HuH-7.5 (cell line): ENCODE results near the gene LNPEP.
"Not testable (repeated sequence)": the region's sequence is repeated elsewhere in the genome, so short reads cannot be mapped to it uniquely, and the experiment has no call there.

ENCODE experiments used
- DNase-seq: peaks from one replicate; pipeline ENCODE4 v3.0.0; 2011; ENCODE audit warnings: low spot score

Gene LNPEP

DNA sequence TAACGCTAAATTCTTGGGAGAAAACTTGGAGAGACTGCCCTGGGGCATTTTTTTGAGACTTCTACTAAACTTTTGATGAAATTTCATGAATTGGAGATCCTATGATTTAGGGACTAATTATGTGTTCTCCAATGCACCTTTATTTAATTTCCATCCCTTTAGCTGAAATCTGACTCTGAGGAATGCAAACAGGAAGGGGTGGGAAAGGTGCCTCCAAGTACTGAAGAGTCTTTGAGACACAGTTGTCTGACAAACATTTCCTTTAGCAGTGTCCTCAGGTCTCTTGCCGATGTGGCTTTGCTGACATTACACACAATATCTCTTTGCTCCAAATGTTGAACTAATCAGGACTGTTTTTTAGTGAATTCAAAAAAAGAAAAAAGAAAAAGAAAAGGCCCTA, 129.6 kb downstream of the LNPEP start:
- no peak for DNase-seq

DNA sequence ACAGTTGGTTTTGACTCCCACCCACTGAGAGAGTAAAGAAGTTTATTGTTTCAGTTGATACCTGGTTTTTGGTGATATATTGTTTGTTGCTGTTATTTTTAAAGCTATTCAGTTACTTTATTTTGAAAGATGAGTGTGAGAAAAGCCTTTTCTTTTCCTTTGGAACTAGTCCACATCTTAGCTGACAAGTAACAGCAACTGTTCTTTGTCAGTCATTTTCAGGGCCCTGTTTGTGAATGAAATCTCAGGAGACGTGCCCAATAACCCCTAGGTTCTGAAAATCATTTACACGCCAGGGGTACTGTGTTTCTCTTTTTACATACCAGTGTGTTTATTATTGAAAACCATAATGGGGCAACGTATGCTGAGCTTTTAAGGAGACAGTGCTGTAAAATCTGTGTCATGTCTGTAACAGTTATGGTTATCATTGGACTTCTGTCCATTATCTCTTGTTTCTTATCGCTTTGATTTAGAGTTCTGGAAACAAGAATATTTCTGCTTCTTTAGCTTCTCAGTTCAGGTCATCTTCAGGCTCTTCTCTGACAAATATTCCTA, 131.5 kb downstream of the LNPEP start:
- no peak for DNase-seq

DNA sequence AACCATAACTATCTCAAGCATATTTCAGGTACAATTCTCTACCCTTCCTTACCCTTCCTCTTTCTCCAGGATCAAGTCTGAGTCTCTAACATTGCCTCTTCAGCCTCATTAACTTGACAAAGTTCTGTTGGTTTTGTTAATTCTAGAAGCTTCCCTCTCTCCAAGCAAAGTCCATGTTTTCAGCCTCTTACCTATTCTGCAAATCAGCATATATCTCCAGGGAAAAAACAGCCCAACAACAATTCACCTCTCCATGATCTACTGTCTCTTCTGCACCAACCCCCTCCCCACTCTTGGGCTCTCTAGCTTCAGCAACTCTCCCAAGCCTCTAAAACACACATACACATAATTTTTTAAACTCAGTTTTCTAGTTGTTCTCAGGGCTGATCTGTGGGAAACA, 134.4 kb downstream of the LNPEP start:
- no peak for DNase-seq

DNA sequence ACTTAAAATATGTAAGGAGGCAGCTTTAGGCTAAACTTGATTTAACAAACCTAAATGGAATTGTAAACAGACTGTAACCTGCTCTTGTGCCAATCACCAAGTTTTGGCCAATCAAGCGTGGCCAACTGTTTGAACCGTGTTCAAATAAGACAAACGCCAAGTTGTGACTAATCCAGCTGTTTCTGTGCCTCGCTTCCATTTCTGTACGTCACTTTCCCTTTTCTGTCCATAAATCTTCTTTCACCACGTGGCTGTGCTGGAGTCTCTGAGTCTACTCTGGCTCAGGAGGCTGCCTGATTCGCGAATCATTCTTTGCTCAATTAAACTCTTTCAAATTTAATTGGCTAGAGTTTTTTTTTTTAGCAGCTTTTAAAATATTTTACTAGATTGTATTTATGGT, 135.2 kb downstream of the LNPEP start:
- DNase-seq = no peak

DNA sequence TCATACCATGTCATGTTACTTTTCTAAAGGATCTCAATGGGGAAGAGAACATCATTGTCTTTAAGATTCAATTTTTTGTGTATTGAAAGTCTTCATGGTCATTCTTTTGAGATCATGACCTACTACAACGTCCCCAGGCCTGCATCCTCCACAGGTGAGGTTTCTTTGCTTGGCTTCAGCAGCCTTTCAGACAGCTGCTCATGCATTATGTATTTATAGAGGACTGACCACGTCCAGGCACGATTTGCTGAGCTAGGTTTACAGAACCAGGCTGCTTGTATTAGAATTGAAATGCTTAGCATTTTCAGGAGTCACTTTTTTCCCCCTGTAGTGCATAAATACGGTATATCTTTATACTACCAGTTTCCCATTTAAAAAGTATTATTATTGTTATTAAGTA, 136.1 kb downstream of the LNPEP start:
- DNase-seq = no peak

DNA sequence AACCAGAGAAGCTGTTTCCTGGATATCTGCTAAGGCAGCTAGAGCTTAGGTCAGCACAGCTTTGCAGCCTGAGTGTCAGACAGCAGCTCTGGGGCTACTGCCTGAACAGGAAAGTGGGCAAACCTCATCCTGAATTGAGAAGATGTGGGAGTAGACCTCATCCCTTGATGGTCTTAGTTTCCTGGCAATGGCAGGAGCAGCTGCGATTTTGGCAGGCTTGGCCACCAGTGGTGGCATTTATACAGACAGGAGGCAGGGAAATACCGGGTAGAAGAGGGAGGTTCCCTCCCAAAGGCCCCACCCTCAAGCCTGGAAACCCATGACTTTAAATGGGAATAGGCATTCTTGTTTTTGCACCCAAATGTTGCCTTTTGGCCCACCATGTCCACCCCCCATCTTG, 136.8 kb downstream of the LNPEP start:
- DNase-seq = no peak

DNA sequence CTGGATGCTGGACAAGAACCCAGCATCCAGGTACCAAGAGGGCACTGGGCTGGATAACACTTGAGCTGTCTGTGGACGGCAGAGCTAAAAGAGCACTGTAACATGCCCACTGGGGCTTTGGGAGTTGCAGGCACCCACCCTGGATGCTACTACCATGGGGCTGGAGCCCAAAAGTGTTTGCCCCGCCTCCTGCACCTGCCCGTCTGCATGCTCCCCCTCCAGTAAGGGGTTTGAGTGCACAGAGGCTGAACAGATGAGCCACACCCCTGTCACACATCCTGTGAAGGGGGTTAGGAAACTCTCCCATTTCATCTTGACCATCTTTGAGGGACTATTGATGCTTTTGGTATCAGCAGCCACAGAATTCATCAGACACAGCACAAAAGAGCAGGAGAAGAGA, 137.5 kb downstream of the LNPEP start:
- DNase-seq = no peak

DNA sequence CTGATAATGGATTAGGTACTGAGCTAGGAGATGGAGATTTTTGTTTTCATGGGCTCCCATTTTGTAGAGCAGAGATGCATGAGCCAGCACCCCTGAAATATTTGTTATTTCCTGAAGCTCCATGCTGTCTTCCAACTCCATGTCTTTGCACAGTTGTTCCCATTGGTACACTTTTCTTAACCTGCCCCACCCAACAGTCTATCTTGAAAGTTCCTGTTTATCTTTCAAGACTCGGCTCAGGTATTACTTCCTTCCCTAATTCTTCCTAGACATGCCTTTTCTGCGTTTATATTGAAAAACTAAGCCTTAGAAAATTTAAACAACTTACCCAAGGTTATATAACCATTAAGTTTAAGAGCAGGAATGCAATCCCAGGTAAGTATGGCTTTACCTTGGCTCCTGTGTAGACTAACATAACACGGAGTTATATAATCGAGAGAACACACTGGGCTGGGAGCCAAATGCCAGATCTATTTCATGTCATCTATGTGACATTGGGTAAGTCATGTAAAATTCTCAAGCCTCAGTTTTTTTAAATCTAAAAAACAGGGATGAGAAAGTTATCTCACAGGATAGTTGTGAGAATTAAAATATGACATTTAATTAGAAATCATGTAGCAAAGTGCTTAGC, 139.1 kb downstream of the LNPEP start:
- no peak for DNase-seq

DNA sequence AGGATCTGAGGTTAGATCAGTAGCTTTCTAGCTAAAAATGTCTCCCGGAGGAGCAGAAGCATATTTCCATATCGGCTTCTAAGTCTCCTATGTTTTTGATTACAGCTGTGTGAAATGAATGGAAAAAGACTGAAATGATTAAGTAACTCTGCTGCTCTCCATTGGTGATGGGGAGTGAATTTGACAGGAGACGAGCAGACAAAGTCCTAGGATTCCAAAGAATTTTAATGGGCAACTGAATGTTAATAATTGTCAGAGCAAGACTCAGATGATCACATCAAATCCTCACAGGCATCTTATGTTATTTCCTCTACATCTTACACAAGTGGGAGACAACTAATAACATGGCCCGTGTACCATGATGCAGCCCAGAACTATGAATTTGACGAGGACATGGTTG, 139.8 kb downstream of the LNPEP start:
- DNase-seq = no peak

DNA sequence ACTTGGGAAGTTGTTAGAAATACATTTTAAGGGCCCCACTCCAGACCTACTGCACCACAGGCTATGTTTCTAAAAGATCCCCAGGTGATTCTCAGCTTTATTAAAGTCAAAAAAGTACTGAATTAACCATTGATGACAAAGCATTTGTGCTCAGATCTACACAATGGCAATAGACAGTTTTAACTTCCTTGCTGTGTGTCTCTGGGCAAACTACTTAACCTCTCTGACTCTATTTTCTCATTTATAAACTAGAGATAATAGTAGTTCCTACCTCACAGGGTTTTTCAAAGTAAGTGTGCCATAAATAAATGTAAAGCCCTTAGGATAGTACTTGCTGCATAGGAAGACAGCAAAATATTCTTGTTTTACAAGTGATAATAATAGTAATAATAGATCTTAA, 140.2 kb downstream of the LNPEP start:
- no peak for DNase-seq

DNA sequence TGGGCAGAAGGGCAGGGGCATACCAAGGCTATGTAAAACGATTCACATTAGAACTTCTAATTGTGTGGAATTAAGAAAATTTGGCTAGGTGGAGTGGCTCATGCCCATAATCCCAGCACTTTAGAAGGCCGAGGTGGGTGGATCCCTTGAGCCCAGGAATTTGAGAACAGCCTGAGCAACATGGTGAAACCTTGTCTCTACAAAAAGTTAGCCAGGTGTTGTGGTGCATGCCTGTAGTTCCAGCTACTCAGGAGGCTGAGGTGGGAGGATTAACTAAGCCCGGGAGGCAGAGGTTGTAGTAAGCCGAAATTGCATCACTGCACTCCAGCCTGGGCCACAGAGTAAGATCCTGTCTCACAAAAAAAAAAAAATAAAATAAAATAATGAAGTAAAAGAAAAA, 141.4 kb downstream of the LNPEP start:
- DNase-seq = no peak

DNA sequence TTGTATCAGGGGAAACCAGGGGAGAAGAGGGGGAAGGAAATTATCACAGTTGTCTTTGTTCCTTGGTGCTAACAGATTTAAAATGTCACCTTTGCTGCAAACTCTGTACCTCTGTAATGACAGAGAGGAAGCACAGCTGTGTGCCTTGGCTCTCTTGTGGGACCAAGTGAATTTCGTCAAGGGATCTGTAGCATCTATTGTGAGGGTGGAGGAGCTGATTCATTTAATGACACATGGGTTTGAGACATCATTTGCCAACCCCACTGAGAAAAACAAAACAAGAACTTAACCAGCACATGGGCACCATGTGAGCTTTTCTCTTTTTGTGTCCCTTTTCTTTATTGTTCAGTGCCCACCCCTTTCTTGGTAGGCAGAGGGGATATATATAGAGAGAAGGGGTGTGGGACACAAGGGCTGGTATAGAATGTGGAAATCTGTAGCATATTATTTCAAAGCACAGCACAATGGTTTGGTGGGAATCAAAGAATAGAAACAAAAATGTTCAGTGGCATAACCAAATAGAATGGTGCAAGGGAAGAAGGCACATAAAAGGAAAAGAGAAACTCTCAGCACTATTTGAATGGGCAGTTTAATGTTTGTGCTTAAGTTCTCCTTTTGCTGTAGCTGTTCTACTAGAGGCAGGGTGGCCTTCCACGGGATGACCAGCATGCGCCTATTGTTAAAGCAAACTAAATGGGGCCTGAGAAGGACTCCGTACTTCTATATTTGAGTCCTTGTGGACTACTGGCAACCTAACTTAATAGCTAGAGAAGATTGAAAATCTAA, 143.3 kb downstream of the LNPEP start:
- DNase-seq = no peak

DNA sequence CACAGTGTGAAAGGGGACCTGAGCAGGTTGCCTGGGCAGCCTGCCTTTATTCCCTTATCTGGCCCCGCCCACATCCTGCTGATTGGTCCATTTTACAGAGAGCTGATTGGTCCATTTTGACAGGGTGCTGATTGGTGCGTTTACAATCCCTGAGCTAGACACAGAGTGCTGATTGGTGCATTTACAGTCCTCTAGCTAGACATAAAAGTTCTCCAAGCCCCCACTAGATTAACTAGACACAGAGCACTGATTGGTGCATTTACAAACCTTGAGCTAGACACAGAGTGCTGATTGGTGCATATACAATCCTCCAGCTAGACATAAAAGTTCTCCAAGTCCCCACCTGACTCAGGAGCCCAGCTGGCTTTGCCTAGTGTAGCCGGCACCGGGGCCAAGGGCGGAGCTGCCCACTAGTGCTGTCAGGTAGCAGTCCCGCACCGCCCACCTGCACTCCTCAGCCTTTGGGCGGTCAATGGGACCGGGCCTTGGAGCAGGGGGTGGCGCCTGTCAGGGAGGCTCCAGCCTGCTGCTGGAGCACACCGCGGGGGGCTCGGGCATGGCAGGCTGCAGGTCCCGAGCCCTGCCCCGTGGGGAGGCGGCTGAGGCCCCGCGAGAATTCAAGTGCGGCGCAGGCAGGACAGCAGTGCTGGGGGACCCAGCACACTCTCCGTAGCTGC, 149.0 kb downstream of the LNPEP start:
- not testable (repeated sequence) for DNase-seq

DNA sequence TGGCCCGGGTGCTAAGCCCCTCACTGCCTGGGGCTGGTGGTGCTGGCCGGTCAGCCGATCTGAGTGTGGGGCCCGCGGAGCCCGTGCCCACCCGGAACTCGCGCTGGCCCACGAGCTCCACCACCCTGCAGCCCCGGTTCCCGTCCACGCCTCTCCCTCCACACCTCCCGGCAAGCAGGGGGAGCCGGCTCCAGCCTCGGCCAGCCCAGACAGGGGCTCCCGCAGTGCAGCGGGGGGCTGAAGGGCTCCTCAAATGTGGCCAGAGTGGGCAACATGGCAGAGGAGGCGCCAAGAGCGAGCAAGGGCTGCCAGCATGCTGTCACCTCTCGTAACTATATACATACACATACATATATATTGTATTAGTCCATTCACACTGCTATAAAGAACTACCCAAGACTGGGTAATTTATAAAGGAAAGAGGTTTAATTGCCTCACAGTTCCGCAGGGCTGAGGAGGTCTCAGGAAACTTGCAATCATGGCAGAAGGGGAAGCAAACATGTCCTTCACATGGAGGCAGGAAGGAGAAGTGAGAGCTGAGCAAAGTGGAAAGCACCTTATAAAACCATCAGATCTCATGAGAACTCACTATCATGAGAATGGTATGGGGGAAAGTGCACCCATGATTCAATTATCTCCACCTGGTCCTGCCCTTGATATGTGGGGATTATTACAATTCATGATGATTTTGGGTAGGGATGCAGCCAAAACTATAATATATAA, 149.7 kb downstream of the LNPEP start:
- no peak for DNase-seq
